Activated CD4-positive, alpha-beta T cell treated with anti-CD3 and anti-CD28 coated beads, Interleukin-2, amount 50 U/mL, for 1 hour (primary cell): ENCODE measurements around the gene SHOX.

Source experiments
- DNase-seq: peaks from one replicate; pipeline ENCODE4 v3.0.0-alpha.2; 2020

Gene SHOX

DNA sequence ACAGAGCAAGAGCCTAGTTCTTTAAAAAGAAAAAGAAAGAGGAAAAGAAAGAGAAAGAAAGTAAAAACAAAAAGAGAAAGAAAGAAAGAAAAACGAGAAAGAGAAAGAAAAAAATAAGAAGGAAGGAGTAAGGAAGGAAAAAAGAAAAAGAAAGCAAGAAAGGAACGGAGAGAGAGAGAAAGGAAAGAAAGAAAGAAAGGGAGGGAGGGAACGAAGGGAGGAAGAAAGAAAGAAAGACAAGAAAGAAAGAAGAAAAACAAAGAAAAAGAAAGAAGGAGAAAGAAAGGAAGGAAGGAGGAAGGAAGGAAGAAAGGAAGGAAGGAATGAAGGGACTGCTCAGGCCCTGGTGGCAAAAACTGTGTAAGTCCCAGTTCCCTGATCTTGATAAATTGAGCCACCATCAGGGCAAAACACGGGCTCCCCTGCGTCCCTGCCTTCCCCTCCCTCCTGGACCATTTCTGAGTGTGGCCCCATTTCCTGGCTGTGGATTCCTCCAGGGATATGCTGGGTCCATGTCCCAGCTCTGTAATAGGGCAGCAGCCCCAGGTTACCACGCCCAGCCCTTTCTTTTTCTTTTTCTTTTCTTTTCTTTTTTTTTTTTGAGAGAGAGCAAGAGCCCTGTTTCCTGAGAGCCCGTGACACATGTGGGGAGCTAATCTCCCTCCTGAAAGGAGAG, 44.8 kb downstream of the SHOX start:
- no peak for DNase-seq

- DNase-seq = no peak
These were observed 45.3 kb downstream of the SHOX start for GRCh38 chrX:675955-676295.

DNA sequence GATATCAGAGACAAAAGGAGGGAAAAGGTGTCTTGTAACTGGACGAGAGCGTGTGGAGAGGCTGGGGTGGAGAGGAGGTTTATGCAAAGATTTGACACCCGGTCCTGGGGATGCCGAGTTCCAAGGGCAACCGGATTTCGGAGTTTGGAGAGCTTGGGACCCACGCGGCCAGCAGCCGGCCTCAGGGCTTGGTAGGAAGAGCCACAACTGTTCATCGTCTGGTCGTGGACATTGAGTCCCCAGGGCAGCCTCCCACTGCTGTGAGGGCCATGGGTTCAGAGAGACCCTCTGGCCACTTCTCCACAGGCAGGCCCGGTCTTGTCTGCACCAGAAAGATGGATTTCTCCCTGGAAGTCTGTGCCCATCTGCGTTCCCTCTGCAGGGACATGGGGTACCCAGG, 46.8 kb downstream of the SHOX start:
- DNase-seq = no peak

GRCh38 chrX:679291-679979, 48.8 kb downstream of the SHOX start:
- DNase-seq = no peak

DNA sequence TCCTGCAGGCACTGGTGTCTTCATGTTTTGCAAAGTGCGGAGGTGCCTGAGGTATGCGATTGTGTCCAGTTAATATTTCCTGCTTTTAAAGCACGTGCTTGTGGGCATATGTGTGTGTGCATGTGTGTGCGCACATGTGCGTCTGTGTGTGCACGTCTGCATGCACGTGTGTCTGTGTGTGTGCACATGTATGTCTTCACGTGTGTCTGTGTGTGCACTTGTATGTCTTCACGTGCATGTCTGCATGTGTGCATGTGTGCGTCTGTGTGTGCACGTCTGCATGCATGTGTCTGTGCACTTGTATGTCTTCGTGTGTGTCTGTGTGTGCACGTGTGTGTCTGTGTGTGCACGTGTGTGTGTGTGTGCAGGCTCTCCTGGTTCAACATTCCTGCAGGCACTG, 49.5 kb downstream of the SHOX start:
- no peak for DNase-seq

GRCh38 chrX:681989-682388, 51.4 kb downstream of the SHOX start:
- no peak for DNase-seq

DNA sequence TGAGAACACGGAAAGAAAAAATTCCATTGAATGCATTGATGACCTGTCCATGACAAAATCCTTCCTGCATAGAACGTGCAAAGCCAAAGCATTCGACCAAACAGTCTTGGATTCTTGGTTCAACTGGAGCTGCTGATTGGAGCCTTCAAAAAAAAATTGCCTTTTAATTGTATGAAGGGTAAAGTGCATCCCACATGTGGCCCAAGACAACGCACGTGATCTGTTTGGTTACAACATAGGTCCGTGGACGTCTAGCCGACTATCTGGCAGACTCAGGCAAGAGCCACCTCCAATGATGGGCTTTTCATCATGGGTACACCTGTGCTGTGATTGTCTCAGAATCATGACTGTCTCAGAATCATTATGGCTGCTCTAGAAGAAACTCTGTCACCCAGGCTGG, 52.3 kb downstream of the SHOX start:
- DNase-seq = no peak

GRCh38 chrX:683576-683975, 53.0 kb downstream of the SHOX start:
- no peak for DNase-seq

- DNase-seq = no peak
These were observed 54.8 kb downstream of the SHOX start for GRCh38 chrX:685120-686032.

- DNase-seq = no peak
These were observed 59.4 kb downstream of the SHOX start for GRCh38 chrX:689983-690382.

DNA sequence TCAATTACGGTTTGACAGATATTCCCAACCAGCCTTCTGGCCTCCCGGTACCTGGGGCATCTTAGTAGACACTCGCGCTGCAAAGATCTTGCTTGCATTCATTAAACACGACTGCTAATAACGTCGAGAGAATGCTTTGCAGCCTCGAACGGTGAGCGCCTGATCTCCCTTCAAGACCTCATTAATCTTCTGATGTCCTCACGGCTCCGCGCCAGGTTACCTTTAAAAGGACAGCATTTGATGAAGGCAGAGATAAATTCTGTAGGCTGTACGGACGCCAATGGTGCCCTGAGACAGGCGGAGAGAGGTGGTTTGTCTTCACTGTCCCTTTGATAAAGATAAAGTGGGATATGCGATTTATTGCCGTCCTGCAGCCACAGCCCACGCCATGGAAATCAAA, 64.2 kb downstream of the SHOX start:
- DNase-seq = no peak

DNA sequence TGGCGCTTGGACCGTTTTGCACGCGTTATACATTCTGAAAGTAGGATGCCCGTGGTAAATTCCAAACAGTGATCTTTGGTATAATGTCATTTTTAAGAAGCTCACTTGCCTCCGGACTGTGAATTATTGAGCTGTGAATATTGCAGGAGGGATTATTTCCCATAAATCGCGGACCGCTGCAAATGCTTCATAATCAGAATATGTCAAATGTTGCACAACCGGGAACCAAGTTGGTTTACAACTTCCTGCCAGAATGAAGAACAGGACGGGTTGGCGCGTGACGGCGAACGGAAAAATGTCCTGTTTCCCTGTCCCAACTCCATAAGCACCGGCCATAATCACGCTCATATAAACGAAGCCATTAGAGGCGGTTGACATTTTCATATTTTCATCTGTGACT, 67.6 kb downstream of the SHOX start:
- no peak for DNase-seq

DNA sequence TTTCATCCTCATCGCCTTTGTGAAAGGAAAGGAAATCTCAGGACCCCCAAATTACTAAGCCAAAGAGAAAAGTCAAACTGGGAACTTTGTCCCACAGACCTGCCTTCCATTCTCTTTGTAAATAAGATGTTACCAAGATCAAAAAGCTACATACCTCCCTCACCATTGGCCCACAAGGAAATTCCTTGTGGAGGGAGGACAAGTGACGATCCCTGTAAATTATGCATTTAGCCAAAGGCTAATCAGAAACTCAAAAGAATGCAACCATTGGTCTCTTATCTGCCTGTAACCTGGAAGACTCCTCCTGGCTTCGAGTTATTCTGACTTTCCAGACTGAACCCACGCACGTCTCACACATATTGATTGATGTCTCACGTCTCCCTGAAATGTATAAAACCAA, 70.3 kb downstream of the SHOX start:
- DNase-seq = no peak

DNA sequence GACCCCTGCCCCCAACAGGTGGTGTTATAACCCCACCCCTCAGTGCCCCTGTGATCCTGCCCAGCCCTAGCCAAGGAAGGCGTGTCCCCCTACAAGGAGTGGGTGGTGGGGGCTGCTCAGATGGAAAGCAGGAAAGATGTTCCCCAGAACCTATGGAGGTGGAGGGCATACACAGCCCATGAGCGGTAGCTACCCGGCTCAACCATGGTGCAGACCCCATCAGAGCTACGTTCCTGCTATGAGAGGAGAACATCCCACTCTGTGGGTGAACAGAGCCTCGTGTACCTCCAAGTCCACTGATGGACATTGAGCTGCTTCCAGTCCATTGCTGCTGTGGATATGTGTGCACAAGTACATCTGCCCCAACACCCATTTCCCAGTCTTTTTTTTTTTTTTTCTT, 71.1 kb downstream of the SHOX start:
- no peak for DNase-seq

DNA sequence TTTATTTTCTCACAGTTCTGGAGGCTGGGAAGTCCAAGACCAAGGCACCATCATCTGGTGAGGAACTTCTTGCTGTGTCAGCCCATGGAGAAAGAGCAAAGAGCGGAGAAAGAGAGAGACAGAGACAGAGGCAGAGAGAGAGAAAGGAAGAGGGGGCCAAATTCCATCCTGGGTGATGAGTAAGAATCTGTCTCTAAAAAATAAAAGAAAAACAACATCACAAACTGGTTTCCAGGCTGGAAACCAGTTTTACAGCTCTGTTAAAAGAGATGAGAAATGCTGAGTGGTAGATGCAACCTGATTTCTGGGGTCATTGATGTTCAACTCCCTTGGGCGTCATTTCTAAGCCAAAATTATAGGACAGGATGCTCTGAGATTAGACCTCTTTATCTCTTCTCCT, 72.9 kb downstream of the SHOX start:
- no peak for DNase-seq

GRCh38 chrX:703866-704265, 73.3 kb downstream of the SHOX start:
- no peak for DNase-seq
